ENCODE data around the gene PID1. TPM values are rescaled to one million over a fixed set of nuclear protein-coding genes. Genes with fewer than 3 reads are reported as not detected.
A peak's percentile ranks its signal among the peaks of the same experiment; 100 is the strongest.

The PID1 gene
- polyA plus RNA-seq, 3 donors, result 61.8 to 117 (median 62.3) TPM

- Histone ChIP-seq H2AFZ (ENCODE audit: insufficient read depth, low read depth, low read length, poor library complexity, severe bottlenecking) (no peak overlapping the region), H3K27me3 (ENCODE audit: control insufficient read depth in 2 of 2, insufficient read depth in 2 of 2, low read length in 2 of 2) (no peaks in the 10 kb centered on the region), H3K9ac (ENCODE audit: insufficient read depth, low read length, poor library complexity, severe bottlenecking) (no peak overlapping the region), H4K20me1 (ENCODE audit: insufficient read depth, low read length) (peaks cover 96% of the 10 kb centered on the region), H3K27ac (ENCODE audit: low read depth in 1 of 2, low read length in 2 of 2) (no peak overlapping the region), H3K4me2 (replicated peaks; ENCODE audit: extremely low read depth, low read length, poor library complexity, severe bottlenecking) (no peak overlapping the region), H3K36me3 (replicated peaks in 1 of 2; ENCODE audit: control insufficient read depth in 1 of 2, insufficient read depth in 2 of 2, low read length in 2 of 2) (no peaks in the 10 kb centered on the region), H3K9me3 (replicated peaks in 1 of 2; ENCODE audit: control insufficient read depth in 1 of 2, insufficient read depth in 1 of 2, low read length in 2 of 2) (peaks cover 29 to 62% of the 10 kb centered on the region in 2 donors), H3K4me1 (ENCODE audit: control insufficient read depth in 1 of 2, insufficient read depth in 2 of 2, low read length in 2 of 2) (no peaks in the 10 kb centered on the region), H3K79me2 (ENCODE audit: insufficient read depth, low read length) (no peaks in the 10 kb centered on the region), H3K4me3 (replicated peaks in 1 of 3; ENCODE audit: low read depth in 2 of 3, low read length in 3 of 3) (no peak overlapping the region)
- Mint-ChIP-seq H3K4me3 (no peak overlapping the region), H3K4me1 (no peaks in the 10 kb centered on the region), H3K27me3 (ENCODE audit: low read depth in 3 of 3) (no peaks in the 10 kb centered on the region), H3K27ac (no peak overlapping the region), H3K9me3 (peaks cover 6 to 46% (median 35%) of the 10 kb centered on the region in 7 donors), H3K36me3 (no peaks in the 10 kb centered on the region)
- TF ChIP-seq, protein P1, sequence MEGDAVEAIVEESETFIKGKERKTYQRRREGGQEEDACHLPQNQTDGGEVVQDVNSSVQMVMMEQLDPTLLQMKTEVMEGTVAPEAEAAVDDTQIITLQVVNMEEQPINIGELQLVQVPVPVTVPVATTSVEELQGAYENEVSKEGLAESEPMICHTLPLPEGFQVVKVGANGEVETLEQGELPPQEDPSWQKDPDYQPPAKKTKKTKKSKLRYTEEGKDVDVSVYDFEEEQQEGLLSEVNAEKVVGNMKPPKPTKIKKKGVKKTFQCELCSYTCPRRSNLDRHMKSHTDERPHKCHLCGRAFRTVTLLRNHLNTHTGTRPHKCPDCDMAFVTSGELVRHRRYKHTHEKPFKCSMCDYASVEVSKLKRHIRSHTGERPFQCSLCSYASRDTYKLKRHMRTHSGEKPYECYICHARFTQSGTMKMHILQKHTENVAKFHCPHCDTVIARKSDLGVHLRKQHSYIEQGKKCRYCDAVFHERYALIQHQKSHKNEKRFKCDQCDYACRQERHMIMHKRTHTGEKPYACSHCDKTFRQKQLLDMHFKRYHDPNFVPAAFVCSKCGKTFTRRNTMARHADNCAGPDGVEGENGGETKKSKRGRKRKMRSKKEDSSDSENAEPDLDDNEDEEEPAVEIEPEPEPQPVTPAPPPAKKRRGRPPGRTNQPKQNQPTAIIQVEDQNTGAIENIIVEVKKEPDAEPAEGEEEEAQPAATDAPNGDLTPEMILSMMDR (IDR thresholded peaks at IDR 0.05), result no peak
- DNase-seq, result no peak
- WGBS (ENCODE audit: insufficient coverage), result 100% methylated on average over 1 of the region's 1 CpG
- intact Hi-C loops (cut with micrococcal nuclease), result no loop called here
Observed at GRCh38 chr2:229175497-229175863, 95.6 kb downstream of the PID1 start.

DNA sequence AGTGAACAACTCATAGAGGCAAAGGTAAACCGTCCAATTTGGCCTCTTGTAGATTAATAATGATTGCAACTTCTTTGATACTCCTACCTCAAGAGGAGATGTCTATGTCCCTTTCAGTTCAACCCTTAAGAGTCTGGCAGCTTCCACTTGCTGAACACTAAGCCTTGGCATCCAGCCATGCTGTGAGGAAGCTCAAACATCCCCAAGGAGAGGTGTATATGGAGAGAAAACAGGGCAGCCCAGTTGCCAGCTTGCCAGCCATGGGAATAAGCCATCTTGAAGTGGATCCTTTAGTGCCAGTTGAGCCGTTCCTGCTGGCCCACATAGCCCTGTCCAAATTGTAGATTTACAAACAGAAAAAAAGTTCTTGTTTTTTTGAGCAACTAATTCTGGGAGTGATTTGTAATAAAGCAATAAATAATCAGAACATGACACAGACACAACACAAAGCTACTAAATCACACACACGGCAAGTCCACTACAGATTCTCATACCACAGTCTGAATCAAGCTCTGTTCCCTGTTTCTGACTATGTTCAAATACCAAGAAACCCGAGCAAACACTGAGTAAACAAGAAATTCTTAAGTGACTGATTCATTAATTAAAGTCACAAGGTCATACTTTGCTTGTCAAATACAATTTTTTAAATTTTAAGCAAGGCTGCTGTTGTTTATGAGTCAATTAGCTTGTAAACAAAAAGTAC lies 96.1 kb downstream of the PID1 start:
- Mint-ChIP-seq H3K27ac (peak overlapping the region in 1 of 7 donors; percentile 46), H3K9me3 (peaks cover 6 to 46% (median 37%) of the 10 kb centered on the region in 7 donors), H3K36me3 (no peaks in the 10 kb centered on the region), H3K4me3 (no peak overlapping the region), H3K27me3 (ENCODE audit: low read depth in 3 of 3) (no peaks in the 10 kb centered on the region), H3K4me1 (no peaks in the 10 kb centered on the region)
- no peaks in the 10 kb centered on the region for H3K36me3 ChIP-seq (replicated peaks in 1 of 2; ENCODE audit: control insufficient read depth in 1 of 2, insufficient read depth in 2 of 2, low read length in 2 of 2)
- no peaks in the 10 kb centered on the region for H3K4me1 ChIP-seq (ENCODE audit: control insufficient read depth in 1 of 2, insufficient read depth in 2 of 2, low read length in 2 of 2)
- no peak overlapping the region for H3K4me3 ChIP-seq (replicated peaks in 1 of 3; ENCODE audit: low read depth in 2 of 3, low read length in 3 of 3)
- no peak for DNase-seq
- intact Hi-C loops (cut with micrococcal nuclease), result no loop called here
- no peaks in the 10 kb centered on the region for H3K27me3 ChIP-seq (ENCODE audit: control insufficient read depth in 2 of 2, insufficient read depth in 2 of 2, low read length in 2 of 2)
- TF ChIP-seq, protein P1 (IDR thresholded peaks at IDR 0.05), result no peak
- 100% methylated on average over 1 of the region's 4 CpGs for WGBS (ENCODE audit: insufficient coverage)
- H3K9ac ChIP-seq (ENCODE audit: insufficient read depth, low read length, poor library complexity, severe bottlenecking), result no peak overlapping the region
- H3K27ac ChIP-seq (ENCODE audit: low read depth in 1 of 2, low read length in 2 of 2), result no peak overlapping the region
- H3K4me2 ChIP-seq (replicated peaks; ENCODE audit: extremely low read depth, low read length, poor library complexity, severe bottlenecking), result no peak overlapping the region
- H4K20me1 ChIP-seq (ENCODE audit: insufficient read depth, low read length), result peaks cover 95% of the 10 kb centered on the region
- H3K9me3 ChIP-seq (replicated peaks in 1 of 2; ENCODE audit: control insufficient read depth in 1 of 2, insufficient read depth in 1 of 2, low read length in 2 of 2), result peaks cover 27 to 58% of the 10 kb centered on the region in 2 donors
- no peaks in the 10 kb centered on the region for H3K79me2 ChIP-seq (ENCODE audit: insufficient read depth, low read length)
- no peak overlapping the region for H2AFZ ChIP-seq (ENCODE audit: insufficient read depth, low read depth, low read length, poor library complexity, severe bottlenecking)
